Neural progenitor cell (in vitro differentiated cells): ENCODE results near the gene FLRT2.

Experiments
- EZH2phosphoT487 ChIP-seq: fragments of 200-600 bp; sonication (generic); IDR thresholded peaks from 2 replicates; pipeline ENCODE4 v1.6.1; 2017; ENCODE audit warnings: antibody characterized with exemption
- TF ChIP-seq, protein P1 (sequence below): fragments of 200-600 bp; sonication (generic); IDR thresholded peaks from 2 replicates; pipeline ENCODE4 v1.5.1; 2017; ENCODE audit warnings: antibody characterized with exemption, mild to moderate bottlenecking

DNA sequence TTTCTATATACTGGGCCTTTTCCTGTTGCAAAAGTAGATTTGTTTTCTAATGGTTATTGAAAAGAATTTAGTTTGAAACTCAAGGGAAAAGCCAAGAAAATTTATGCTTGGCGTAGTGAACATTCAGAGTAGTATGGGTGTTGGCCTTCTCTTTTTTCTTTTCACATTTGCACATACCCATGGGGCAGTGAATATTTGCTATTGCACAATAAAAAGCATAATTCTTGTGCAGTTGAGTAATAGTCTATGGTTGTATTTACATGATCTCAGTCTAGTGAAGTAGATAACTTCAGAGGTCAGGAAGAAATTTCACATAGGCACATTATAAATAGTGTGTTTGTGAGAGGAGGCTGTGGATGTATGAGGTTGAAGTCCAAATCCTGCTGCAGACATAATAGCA lies 158.1 kb downstream of the FLRT2 start:
- TF ChIP-seq, protein P1, sequence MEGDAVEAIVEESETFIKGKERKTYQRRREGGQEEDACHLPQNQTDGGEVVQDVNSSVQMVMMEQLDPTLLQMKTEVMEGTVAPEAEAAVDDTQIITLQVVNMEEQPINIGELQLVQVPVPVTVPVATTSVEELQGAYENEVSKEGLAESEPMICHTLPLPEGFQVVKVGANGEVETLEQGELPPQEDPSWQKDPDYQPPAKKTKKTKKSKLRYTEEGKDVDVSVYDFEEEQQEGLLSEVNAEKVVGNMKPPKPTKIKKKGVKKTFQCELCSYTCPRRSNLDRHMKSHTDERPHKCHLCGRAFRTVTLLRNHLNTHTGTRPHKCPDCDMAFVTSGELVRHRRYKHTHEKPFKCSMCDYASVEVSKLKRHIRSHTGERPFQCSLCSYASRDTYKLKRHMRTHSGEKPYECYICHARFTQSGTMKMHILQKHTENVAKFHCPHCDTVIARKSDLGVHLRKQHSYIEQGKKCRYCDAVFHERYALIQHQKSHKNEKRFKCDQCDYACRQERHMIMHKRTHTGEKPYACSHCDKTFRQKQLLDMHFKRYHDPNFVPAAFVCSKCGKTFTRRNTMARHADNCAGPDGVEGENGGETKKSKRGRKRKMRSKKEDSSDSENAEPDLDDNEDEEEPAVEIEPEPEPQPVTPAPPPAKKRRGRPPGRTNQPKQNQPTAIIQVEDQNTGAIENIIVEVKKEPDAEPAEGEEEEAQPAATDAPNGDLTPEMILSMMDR: no peak
- TF ChIP-seq EZH2phosphoT487: no peak
